ENCODE data around the gene MICAL2. TPM values are rescaled to one million over a fixed set of nuclear protein-coding genes. Genes with fewer than 3 reads are reported as not detected.
A peak's percentile ranks its signal among the peaks of the same experiment; 100 is the strongest.

Gene MICAL2
- total and polyA plus RNA-seq, 3 experiments from 2014 or later: 32.4 to 147 (median 146) TPM

GRCh38 chr11:12179531-12179930 is 69.1 kb downstream of the MICAL2 start:
- Mint-ChIP-seq H3K27me3 (peaks cover 0 to 1% of the 10 kb centered on the region in 2 donors), H3K36me3 (peaks cover 0 to 2% (median 0%) of the 10 kb centered on the region in 3 donors), H3K27ac (peak overlapping the region in 4 of 8 donors; percentile 2 to 75 (median 62)), H3K4me3 (peak overlapping the region in 1 of 7 donors; percentile 11), H3K4me1 (peaks cover 26 to 41% (median 29%) of the 10 kb centered on the region in 3 donors), H3K9me3 (peaks cover 0 to 1% (median 0%) of the 10 kb centered on the region in 5 donors)
- Histone ChIP-seq H3K27ac (ENCODE audit: low read depth, low read length) (no peak overlapping the region), H3K4me3 (ENCODE audit: low read length) (no peak overlapping the region), H3K9me3 (ENCODE audit: low read length) (no peaks in the 10 kb centered on the region), H3K36me3 (ENCODE audit: insufficient read depth, low read length) (no peaks in the 10 kb centered on the region), H3K4me1 (ENCODE audit: insufficient read depth, low read length) (no peaks in the 10 kb centered on the region), H3K27me3 (ENCODE audit: insufficient read depth, low read length, poor library complexity, severe bottlenecking) (no peaks in the 10 kb centered on the region)
- CTCF ChIA-PET: no interaction called here
- no peak for DNase-seq
- POLR2A ChIA-PET: no interaction called here

GRCh38 chr11:12180257-12181205 is 70.1 kb downstream of the MICAL2 start:
- peaks cover 0 to 1% of the 10 kb centered on the region in 2 donors for H3K27me3 Mint-ChIP-seq
- peaks cover 0 to 2% (median 0%) of the 10 kb centered on the region in 3 donors for H3K36me3 Mint-ChIP-seq
- Histone ChIP-seq H3K9me3 (ENCODE audit: low read length) (no peaks in the 10 kb centered on the region), H3K4me1 (ENCODE audit: insufficient read depth, low read length) (no peaks in the 10 kb centered on the region), H3K27me3 (ENCODE audit: insufficient read depth, low read length, poor library complexity, severe bottlenecking) (no peaks in the 10 kb centered on the region), H3K4me3 (ENCODE audit: low read length) (no peak overlapping the region), H3K36me3 (ENCODE audit: insufficient read depth, low read length) (no peaks in the 10 kb centered on the region), H3K27ac (ENCODE audit: low read depth, low read length) (no peak overlapping the region)
- peaks cover 20 to 36% (median 22%) of the 10 kb centered on the region in 3 donors for H3K4me1 Mint-ChIP-seq
- CTCF ChIA-PET: no interaction called here
- POLR2A ChIA-PET: no interaction called here
- H3K27ac Mint-ChIP-seq: peak overlapping the region in 2 of 8 donors; percentile 2 to 8
- peaks cover 0 to 1% (median 0%) of the 10 kb centered on the region in 5 donors for H3K9me3 Mint-ChIP-seq
- H3K4me3 Mint-ChIP-seq: no peak overlapping the region
- no peak for DNase-seq

GRCh38 chr11:12182302-12182675 is 71.9 kb downstream of the MICAL2 start:
- Histone ChIP-seq H3K27ac (ENCODE audit: low read depth, low read length) (peak overlapping the region; percentile 48), H3K4me1 (ENCODE audit: insufficient read depth, low read length) (no peaks in the 10 kb centered on the region), H3K4me3 (ENCODE audit: low read length) (no peak overlapping the region), H3K36me3 (ENCODE audit: insufficient read depth, low read length) (no peaks in the 10 kb centered on the region), H3K27me3 (ENCODE audit: insufficient read depth, low read length, poor library complexity, severe bottlenecking) (no peaks in the 10 kb centered on the region), H3K9me3 (ENCODE audit: low read length) (no peaks in the 10 kb centered on the region)
- peaks cover 0 to 2% (median 0%) of the 10 kb centered on the region in 3 donors for H3K36me3 Mint-ChIP-seq
- no peak overlapping the region for H3K4me3 Mint-ChIP-seq
- no peak overlapping the region for H3K27ac Mint-ChIP-seq
- H3K27me3 Mint-ChIP-seq: peaks cover 0 to 1% of the 10 kb centered on the region in 2 donors
- H3K4me1 Mint-ChIP-seq: peaks cover 11 to 29% (median 11%) of the 10 kb centered on the region in 3 donors
- H3K9me3 Mint-ChIP-seq: peaks cover 0 to 1% (median 0%) of the 10 kb centered on the region in 5 donors
- POLR2A ChIA-PET: no interaction called here
- DNase-seq: no peak
- CTCF ChIA-PET: interaction anchor here (0.7 kb wide), 1 partner anchor 744 kb away, joined by 3 read pairs; no protein-coding TSS in a partner anchor

DNA sequence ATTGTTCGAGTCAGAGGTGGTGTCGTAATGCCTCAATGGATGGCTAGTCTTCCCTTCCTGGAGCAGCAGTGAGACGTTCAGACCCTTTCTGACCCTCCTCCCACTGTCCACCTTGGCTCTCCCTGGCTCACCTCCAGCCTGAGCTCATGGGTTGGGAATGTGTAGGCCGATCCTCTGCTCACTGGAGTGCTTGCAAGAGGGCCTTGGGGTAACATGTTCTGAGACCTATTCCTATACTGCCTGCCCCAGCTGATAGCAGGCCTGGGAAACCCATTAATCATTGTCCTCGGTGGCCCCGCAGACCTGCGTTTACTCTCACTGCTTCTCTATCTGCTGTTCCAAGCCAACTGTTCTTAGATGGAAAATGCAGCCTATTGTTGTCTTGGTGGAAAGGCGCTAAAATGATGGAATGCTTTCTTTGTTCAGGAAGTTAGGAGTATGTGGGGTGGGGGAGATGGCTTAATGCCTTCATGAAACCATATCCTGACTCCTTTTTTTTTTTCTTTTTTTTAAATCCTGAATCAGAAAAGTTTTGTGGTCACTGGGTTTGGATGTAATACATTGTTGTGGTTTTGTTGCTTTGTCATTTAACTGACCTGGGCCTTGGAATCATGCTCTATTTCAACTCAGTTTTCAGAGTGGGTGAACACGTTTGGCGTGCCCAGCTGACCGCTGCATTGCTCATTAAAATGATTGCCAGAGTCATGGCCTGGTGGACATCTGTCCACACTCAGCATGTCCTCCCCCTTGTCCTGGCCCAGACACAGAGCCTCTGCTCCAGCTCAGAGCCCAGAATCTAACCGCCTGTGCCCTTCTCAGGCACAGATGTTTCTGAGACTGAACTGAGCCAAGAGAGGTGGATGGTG is 72.5 kb downstream of the MICAL2 start:
- peaks cover 11 to 29% (median 11%) of the 10 kb centered on the region in 3 donors for H3K4me1 Mint-ChIP-seq
- POLR2A ChIA-PET: interaction anchor here (0.5 kb wide), 1 partner anchor 12 kb away, joined by 8 read pairs; no protein-coding TSS in a partner anchor
- peak overlapping the region; percentile 48 for H3K27ac ChIP-seq (ENCODE audit: low read depth, low read length)
- H3K27me3 ChIP-seq (ENCODE audit: insufficient read depth, low read length, poor library complexity, severe bottlenecking): no peaks in the 10 kb centered on the region
- peaks cover 0 to 1% of the 10 kb centered on the region in 2 donors for H3K27me3 Mint-ChIP-seq
- CTCF ChIA-PET: interaction anchor here (0.7 kb wide), 1 partner anchor 744 kb away, joined by 3 read pairs; no protein-coding TSS in a partner anchor
- H3K4me3 Mint-ChIP-seq: no peak overlapping the region
- H3K27ac Mint-ChIP-seq: peak overlapping the region in 1 of 8 donors; percentile 22
- H3K4me1 ChIP-seq (ENCODE audit: insufficient read depth, low read length): no peaks in the 10 kb centered on the region
- H3K36me3 Mint-ChIP-seq: peaks cover 0 to under 1% (median 0%) of the 10 kb centered on the region in 3 donors
- no peak for DNase-seq
- no peaks in the 10 kb centered on the region for H3K9me3 ChIP-seq (ENCODE audit: low read length)
- no peak overlapping the region for H3K4me3 ChIP-seq (ENCODE audit: low read length)
- peaks cover 0 to 1% (median 0%) of the 10 kb centered on the region in 5 donors for H3K9me3 Mint-ChIP-seq
- H3K36me3 ChIP-seq (ENCODE audit: insufficient read depth, low read length): no peaks in the 10 kb centered on the region

DNA sequence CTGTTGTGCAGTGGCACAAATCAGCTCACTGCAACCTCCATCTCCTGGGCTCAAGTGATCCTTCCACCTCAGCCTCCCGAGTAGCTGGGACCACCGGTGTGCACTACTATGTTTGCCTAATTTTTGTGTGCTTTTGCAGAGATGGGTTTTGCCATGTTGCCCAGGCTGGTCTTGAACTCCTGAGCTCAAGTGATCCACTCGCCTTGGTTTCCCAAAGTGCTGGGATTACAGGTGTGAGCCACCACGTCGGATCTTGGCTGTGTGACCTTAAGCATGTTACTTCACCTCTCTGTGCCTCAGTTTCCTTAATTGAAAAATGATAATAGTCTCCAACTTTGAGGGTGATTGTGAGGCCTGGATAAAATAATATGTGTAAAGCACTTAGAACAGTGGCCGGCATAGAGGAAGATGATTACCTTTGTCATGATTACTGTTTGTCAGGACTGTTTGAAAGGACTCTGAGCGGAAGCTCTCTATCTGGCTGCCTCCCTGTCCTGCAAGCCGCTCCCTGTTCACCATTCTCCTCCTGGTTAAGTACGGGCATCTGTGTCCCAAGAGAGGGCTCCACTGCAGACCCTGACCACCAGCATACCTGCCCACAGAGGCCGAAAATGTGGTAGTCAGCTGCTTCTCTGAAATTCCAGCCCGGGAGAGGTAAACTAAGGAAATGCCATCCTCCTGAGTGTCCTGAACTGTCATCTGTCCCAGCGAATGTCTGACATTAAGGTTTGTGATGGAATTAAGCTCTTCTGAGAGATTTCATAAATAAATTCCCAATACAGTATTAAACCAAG is 73.6 kb downstream of the MICAL2 start:
- Mint-ChIP-seq H3K27ac (no peak overlapping the region), H3K4me3 (no peak overlapping the region), H3K36me3 (peaks cover 0 to 4% (median 0%) of the 10 kb centered on the region in 3 donors), H3K27me3 (peaks cover 0 to under 1% of the 10 kb centered on the region in 2 donors), H3K9me3 (peaks cover 0 to 1% (median 0%) of the 10 kb centered on the region in 5 donors), H3K4me1 (peaks cover 5 to 30% (median 8%) of the 10 kb centered on the region in 3 donors)
- ChIA-PET POLR2A (no interaction called here), CTCF (interaction anchor here (0.9 kb wide), 1 partner anchor 23 kb away, joined by 3 read pairs; no protein-coding TSS in a partner anchor)
- DNase-seq: no peak
- Histone ChIP-seq H3K27me3 (ENCODE audit: insufficient read depth, low read length, poor library complexity, severe bottlenecking) (no peaks in the 10 kb centered on the region), H3K36me3 (ENCODE audit: insufficient read depth, low read length) (no peaks in the 10 kb centered on the region), H3K4me3 (ENCODE audit: low read length) (no peak overlapping the region), H3K27ac (ENCODE audit: low read depth, low read length) (no peak overlapping the region), H3K4me1 (ENCODE audit: insufficient read depth, low read length) (no peaks in the 10 kb centered on the region), H3K9me3 (ENCODE audit: low read length) (no peaks in the 10 kb centered on the region)

GRCh38 chr11:12184699-12185098 is 74.3 kb downstream of the MICAL2 start:
- no peak overlapping the region for H3K4me3 Mint-ChIP-seq
- POLR2A ChIA-PET: no interaction called here
- CTCF ChIA-PET: interaction anchor here (0.9 to 1.1 kb wide), 2 partner anchors 24 to 97 kb away, joined by 3 read pairs; no protein-coding TSS in a partner anchor

DNA sequence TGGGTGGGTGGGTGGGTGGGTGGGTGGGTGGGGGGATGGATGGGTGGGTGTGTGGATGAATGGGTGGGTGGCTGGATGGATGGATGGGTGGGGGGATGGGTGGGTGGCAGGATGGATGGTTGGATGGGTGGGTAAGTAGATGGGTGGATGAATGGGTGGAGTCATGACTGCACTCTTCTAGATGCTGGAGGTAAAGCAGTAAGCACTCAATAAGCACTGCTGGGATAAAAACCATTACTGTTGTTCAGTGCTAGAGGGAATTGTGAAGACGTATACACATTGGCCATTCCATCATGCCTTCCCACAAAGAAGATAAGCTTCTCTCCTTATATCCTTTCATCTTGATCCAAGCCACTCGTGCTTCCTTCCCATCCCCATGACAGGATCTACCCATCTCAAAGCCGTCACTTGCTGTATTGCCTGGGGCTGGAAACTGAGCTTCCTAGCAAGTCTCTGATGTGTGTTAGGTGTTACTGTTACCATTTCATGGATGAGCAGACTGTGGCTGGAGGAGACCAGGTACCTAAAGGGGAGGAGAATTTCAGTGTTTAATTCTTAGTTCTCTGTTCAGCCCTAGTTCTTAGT is 74.8 kb downstream of the MICAL2 start:
- no peak overlapping the region for H3K27ac ChIP-seq (ENCODE audit: low read depth, low read length)
- ChIA-PET POLR2A (no interaction called here), CTCF (interaction anchor here (0.9 to 1.1 kb wide), 2 partner anchors 24 to 96 kb away, joined by 3 read pairs; no protein-coding TSS in a partner anchor)
- H3K4me1 ChIP-seq (ENCODE audit: insufficient read depth, low read length): no peaks in the 10 kb centered on the region
- Mint-ChIP-seq H3K4me3 (no peak overlapping the region), H3K9me3 (no peaks in the 10 kb centered on the region), H3K27ac (peak overlapping the region in 2 of 8 donors; percentile 56 to 66), H3K4me1 (peaks cover 5 to 32% (median 11%) of the 10 kb centered on the region in 3 donors), H3K27me3 (no peaks in the 10 kb centered on the region), H3K36me3 (peaks cover 0 to 4% (median 0%) of the 10 kb centered on the region in 3 donors)
- H3K27me3 ChIP-seq (ENCODE audit: insufficient read depth, low read length, poor library complexity, severe bottlenecking): no peaks in the 10 kb centered on the region
- no peak overlapping the region for H3K4me3 ChIP-seq (ENCODE audit: low read length)
- no peaks in the 10 kb centered on the region for H3K9me3 ChIP-seq (ENCODE audit: low read length)
- no peaks in the 10 kb centered on the region for H3K36me3 ChIP-seq (ENCODE audit: insufficient read depth, low read length)
- no peak for DNase-seq

More at GRCh38 chr11:12184699-12185098, 74.3 kb downstream of the MICAL2 start:
- Mint-ChIP-seq H3K36me3 (peaks cover 0 to 4% (median 0%) of the 10 kb centered on the region in 3 donors), H3K27me3 (no peaks in the 10 kb centered on the region), H3K4me1 (peaks cover 3 to 30% (median 8%) of the 10 kb centered on the region in 3 donors), H3K9me3 (no peaks in the 10 kb centered on the region), H3K27ac (no peak overlapping the region)
- DNase-seq: no peak
- H3K27ac ChIP-seq (ENCODE audit: low read depth, low read length): no peak overlapping the region
- H3K36me3 ChIP-seq (ENCODE audit: insufficient read depth, low read length): no peaks in the 10 kb centered on the region
- no peaks in the 10 kb centered on the region for H3K9me3 ChIP-seq (ENCODE audit: low read length)
- no peaks in the 10 kb centered on the region for H3K27me3 ChIP-seq (ENCODE audit: insufficient read depth, low read length, poor library complexity, severe bottlenecking)
- no peaks in the 10 kb centered on the region for H3K4me1 ChIP-seq (ENCODE audit: insufficient read depth, low read length)
- H3K4me3 ChIP-seq (ENCODE audit: low read length): no peak overlapping the region
